22Rv1 (cell line): Measurements from ENCODE around the gene PTPRM.

Experiments used
- CTCF ChIP-seq: fragments of 450-650 bp; IDR thresholded peaks from 2 replicates; pipeline ENCODE4 v1.5.1; 2017; ENCODE audit warnings: mild to moderate bottlenecking
- ZFX ChIP-seq: fragments of 450-650 bp; IDR thresholded peaks from 2 replicates; pipeline ENCODE4 v1.6.1; 2017; ENCODE audit warnings: antibody characterized with exemption, borderline replicate concordance

DNA sequence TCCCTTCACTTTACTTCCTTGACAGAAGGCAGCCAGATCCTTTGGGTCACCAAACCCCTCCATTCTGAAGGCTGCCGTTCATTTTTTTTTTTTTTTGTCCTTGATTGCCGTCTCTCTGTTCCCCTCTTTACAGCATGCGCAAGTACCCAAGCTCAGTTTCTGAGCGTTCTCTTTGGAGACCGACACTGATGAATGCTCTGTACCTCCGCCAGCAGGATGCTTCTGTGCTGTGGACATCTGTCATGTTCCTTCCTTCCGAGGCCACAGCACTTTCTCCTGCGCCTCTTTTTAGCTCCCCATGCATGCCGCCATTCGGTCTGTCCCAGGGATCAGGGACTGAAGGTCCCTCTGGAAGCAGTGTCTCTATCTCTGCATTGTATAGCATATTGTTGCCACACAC, 763.5 kb downstream of the PTPRM start:
- TF ChIP-seq CTCF: no peak
- no peak for TF ChIP-seq ZFX
